Mammary epithelial cell (primary cell): ENCODE data around the gene AMZ1.

Experiments
- CTCF ChIP-seq, 2 donors: IDR thresholded peaks in 1 of 2; conservative IDR thresholded peaks in 1 of 2; 2 replicates each; pipeline ENCODE4 v1.5.1; 2011 to 2012; ENCODE audit warnings: inconsistent platforms in 2 of 2, low read length in 2 of 2, mild to moderate bottlenecking in 2 of 2, control low read depth in 1 of 2, low read depth in 1 of 2; ENCODE audit not compliant: insufficient read depth in 1 of 2; ENCODE audit errors: extremely low read depth in 1 of 2
- EZH2 ChIP-seq: IDR thresholded peaks from 2 replicates; pipeline ENCODE4 v1.6.1; 2012; ENCODE audit warnings: low read length, inconsistent platforms, borderline replicate concordance

- TF ChIP-seq CTCF (conservative IDR thresholded peaks at IDR 0.05 in 1 of 2, IDR thresholded peaks at IDR 0.05 in 1 of 2; ENCODE audit: extremely low read depth in 1 of 2, insufficient read depth in 1 of 2, low read depth in 1 of 2, low read length in 2 of 2) (peak; percentile 79 to 86), EZH2 (no peak)
Observed at GRCh38 chr7:2670720-2671391, 17.1 kb upstream of the AMZ1 start.
